ENCODE results near the gene ATG12.
"Not testable (repeated sequence)": the region's sequence is repeated elsewhere in the genome, so short reads cannot be mapped to it uniquely, and the experiment has no call there.

Gene ATG12

GRCh38 chr5:115842089-115842935 lies 947 bp upstream of the ATG12 start:
- no peak for DNase-seq (ENCODE audit: low read depth)

DNA sequence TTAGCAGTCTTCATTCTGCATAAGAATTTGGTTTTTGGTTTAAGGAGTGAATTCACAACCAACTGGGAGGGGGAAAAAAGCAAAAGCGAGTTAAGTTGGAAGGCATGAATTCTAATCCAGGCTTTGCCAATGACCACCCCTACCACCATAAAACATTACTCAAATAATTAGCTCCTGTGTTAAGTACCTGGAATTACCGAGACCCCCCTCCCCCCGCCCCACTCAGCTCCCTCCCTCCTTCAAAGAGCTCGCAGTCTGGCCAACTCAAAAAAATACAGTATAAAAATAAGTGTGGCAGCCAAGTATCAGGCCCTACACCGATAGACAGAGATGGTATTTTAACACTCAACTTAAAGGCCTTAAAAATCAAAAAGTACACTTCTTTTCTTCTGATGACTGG lies 492 bp downstream of the ATG12 start:
- no peak for DNase-seq (ENCODE audit: low read depth)

DNA sequence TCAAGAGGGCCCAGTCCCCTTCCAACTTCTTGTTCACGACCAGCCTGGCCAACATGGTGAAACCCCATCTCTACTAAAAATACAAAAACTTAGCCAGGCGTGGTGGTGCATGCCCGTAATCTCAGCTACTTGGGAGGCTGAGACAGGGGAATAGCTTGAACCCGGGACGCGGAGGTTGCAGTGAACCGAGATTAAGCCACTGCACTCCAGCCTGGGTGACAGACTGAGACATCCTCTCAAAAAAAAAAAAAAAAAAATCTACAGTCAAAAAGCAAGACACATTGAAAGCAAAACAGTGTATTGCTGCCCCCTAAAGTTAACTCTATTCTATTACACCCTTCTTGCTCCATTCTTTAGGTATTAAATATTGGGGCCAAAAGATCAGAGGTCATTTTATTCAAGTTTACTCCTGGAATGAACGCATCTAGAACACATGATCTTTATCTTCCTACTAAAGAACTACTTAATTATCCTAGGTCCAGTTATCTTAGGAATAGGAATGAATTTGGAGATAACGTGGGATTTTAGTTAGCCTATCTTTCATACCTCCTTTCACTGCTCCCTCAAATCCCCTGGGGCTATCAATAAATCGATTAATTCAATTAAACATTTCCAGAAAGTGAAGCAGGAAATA lies 2.4 kb downstream of the ATG12 start:
- DNase-seq (ENCODE audit: low read depth), result peak; percentile 43

DNA sequence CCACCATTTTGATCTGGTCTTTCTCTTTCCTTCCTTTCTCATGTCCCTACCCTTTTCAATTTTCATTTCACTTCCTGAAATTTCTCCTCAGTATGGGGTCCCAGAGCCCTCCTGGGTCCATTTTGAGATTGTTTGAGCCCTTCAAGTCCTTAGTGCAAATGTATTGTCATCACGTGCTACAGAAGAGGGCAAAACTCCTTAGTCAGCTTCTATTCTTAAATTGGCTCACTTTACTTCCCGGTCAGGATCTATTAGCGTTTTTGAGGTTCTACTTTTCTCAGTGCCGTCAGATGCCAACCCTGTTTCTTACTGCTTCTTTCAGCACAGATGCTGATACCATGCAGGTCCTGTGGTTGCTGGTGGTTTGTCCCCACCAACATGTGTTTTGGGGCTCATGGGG lies 5.9 kb downstream of the ATG12 start:
- DNase-seq (ENCODE audit: low read depth), result no peak

GRCh38 chr5:115831163-115831768 lies 10.1 kb downstream of the ATG12 start:
- DNase-seq (ENCODE audit: low read depth), result peak; percentile 26

GRCh38 chr5:115829913-115830312 lies 11.5 kb downstream of the ATG12 start:
- no peak for DNase-seq (ENCODE audit: low read depth)

- DNase-seq (ENCODE audit: low read depth), result no peak
These were observed 15.4 kb downstream of the ATG12 start for GRCh38 chr5:115825948-115826347.

- not testable (repeated sequence) for DNase-seq (ENCODE audit: low read depth)
These were observed 16.4 kb downstream of the ATG12 start for GRCh38 chr5:115824983-115825382.

- DNase-seq (ENCODE audit: low read depth), result no peak
These were observed 20.5 kb downstream of the ATG12 start for GRCh38 chr5:115820846-115821245.

DNA sequence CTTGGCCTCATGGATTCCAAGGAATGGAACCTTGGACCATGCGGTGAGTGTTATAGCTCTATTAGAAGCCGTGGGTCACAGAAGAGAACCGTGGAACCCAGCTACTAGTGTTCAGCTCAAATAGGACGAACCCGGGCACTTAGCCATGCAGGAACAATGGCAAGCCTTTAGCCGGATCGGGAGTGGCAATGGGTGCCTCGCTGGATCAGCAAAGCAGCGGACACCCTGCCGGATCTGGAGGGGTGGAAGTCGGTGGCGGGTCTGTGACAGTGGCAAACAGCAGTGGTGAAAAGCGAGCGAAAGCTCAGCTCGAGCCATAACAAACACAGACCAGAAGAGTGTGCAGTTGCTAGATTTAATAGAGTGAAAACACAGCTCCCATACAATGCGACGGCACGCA lies 22.5 kb downstream of the ATG12 start:
- DNase-seq (ENCODE audit: low read depth), result no peak

DNA sequence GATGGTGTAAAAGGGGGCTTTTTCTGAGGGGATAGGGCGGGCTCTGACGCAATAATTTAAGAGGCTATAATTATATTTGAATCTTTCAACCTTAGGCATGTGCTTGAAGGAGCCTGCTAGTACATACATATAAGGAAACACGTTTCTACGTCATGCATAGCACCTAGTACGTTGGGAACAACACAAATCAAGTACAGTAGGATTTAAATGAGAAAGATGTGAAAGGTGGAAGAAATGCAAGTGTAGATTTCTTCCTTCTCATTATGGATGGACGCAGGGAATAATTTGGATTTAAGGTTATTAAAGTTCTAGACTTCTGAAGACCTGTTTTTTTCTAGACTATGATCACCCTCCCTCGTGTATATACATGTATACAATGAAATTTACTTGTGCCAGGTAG lies 24.0 kb downstream of the ATG12 start:
- DNase-seq (ENCODE audit: low read depth), result no peak

DNA sequence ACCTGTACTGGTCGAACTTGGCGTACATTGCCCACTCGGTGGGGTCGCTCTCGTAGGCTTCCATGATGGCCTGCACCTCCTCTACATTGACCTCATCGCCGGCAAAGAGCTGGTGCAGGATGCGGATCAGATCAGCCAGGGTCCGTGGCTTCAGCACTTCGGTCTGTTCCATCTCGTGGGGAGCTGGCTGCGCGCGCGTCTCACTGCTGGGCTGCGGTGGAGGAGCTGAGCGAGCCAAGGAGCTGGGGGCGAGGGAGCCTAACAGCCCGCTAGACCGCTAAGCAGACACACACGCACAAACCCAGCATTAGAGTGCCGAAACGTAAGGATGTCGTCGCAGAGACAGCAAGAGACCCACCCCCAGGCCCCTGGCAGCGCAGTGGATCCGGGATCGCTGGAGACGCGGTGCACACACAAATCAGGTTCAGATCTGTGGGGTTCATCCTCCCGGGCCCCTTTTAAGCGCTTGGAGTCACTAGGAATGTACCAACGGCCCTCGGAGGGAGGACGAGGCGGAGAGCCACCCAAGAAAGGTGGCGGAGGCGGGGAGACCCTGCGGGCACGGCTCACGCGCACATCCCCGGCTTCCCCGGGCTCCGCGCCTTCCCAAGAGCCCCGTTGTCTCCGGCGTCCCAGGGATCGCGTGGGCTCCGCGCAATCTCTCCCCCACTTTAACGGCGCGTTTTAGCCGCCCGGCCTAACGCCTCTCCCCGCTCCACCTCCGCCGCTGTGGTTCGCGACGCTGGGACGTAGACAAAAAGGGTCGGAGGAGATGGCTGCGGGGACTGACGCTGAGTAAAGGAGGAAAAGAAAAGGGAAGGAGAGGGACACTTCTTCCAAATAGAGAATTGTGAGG lies 24.9 kb downstream of the ATG12 start, which contains the start of gene CDO1:
TSS of gene CDO1 (minus strand) at position 434 of the 856 bp plus-strand sequence. CDS start at position 172, 262 bp downstream.
- DNase-seq (ENCODE audit: low read depth), result peak; percentile 69

DNA sequence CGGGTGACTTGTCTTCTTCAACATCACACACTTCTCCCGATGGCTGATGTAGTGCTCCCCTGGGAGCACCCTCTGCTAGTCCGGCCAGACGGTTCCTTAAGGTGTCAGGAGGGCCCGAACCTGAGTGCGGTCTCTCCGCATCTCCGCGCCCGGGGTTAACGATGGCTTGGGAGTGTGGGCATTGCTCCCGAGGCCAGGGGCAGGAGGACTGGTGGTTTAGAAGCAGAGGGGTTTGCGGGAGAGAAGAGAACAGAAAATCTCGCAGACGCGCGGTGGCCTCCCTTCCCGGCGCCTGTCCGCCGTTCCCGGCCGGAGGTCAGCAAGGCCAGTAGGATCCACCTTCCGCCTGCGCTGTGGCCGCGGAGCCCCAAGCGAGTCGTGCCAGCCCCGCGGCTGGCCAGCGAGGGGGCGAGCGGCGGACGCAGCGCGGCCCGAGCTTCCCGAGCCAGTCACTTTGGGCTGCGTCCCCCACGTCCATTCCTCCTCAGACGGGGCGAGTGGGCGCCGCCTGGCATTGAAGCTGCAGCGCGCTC lies 25.6 kb downstream of the ATG12 start:
- DNase-seq (ENCODE audit: low read depth), result no peak

DNA sequence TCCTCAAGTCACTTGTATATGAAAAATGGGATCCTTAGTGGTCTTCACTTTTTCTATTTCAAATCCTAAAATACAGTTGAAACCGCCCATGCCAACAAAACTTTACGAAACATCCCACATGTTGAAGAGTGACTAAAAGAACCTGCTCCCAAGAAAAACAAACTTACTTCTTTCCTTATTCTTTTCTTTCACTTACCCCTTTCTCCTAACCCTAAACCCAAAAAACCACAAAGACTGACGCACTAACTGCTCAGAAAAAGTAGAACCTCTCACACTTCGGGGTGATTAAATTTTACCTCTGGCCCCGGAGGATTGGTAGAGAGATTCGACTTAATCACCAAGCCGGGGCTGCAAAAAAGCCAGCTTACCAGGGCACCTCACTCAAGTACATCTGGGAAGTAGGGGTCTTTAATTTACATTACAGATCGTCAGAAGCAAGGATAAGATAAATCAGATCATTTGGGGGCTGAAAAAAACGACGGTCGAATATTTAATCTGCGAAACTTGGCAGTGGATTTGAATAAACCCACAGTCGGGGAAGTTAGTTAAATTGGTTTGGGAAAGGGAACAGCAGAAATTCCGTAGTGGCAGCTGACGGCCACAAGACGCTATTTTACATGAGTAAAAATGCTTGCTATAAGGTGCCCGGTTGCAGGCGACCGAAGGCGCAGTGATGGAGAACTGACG lies 26.2 kb downstream of the ATG12 start:
- no peak for DNase-seq (ENCODE audit: low read depth)

DNA sequence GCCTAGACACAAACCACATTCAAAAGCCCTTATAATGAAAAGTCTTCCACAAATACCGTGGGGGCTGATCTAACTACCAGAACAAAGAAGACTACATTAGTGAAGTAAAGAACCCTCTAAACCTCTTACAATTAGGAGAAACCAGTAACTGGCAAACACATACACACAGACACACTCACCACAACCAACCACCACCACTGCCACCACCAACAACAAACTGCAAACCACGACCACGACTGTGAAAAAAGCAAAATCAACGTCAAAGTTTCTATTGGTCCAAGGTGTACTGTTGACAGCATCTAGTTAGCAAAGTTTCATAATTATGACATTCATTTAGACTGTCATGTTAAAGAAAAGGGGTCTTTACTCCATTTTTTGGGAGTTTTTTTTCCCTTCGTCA lies 27.6 kb downstream of the ATG12 start:
- DNase-seq (ENCODE audit: low read depth), result no peak

- no peak for DNase-seq (ENCODE audit: low read depth)
These were observed 29.0 kb downstream of the ATG12 start for GRCh38 chr5:115812372-115812771.

- DNase-seq (ENCODE audit: low read depth), result no peak
These were observed 30.0 kb downstream of the ATG12 start for GRCh38 chr5:115811406-115811805.

- DNase-seq (ENCODE audit: low read depth), result peak; percentile 87
These were observed 30.6 kb downstream of the ATG12 start for GRCh38 chr5:115810761-115811160.

DNA sequence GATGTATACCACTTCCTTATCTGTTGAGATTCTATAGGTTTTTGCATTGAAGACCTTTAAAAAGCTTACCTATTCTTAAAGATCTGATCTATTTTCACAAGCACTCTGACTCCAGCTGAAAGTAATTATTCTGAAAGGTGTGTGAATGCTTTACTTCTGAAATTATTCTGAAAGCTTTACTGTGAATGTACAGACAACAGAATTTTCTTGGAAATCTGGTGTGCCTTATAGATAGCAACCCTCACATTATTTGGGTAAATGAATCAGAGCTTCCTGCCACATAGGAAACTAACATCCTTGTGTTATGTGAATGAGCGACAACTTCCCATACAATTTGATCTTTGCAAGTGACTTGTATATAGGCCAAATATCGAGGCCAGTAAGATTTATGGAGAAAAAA lies 31.4 kb downstream of the ATG12 start:
- no peak for DNase-seq (ENCODE audit: low read depth)

- not testable (repeated sequence) for DNase-seq (ENCODE audit: low read depth)
These were observed 33.3 kb downstream of the ATG12 start for GRCh38 chr5:115808066-115808465.

DNA sequence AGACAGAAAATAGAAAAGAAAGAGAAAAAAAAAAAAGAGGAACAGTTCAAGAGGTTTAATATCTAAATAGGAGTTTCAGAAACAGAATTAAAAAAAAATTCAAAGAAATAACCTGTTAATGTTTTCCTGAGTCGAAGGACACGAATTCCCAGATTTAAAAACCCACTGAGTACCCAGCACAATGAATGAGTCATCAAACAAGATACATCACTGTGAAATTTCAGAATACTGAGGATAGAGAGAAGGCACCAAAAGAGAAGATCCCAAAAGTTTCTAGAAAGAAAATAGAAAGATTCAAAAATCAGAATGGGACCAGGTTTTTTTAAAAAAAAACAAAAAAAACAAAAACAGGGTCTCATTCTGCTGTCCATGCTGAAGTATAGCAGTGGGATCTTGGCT lies 33.7 kb downstream of the ATG12 start:
- DNase-seq (ENCODE audit: low read depth), result no peak
